Retinal pigment epithelial cell (primary cell): Measurements from ENCODE around the gene SETD5.

ENCODE experiments used
- DNase-seq: peaks from one replicate; pipeline ENCODE4 v3.0.0-alpha.2; 2010; ENCODE audit warnings: low read depth
- H3K4me3 ChIP-seq: 2 replicates; pipeline ENCODE4 v1.5.1; 2011; ENCODE audit warnings: mild to moderate bottlenecking, low read length, control low read depth, moderate library complexity
- CTCF ChIP-seq: conservative IDR thresholded peaks from 2 replicates; pipeline ENCODE4 v1.5.1; 2011; ENCODE audit warnings: low read depth, low read length, control low read depth, inconsistent platforms

The SETD5 gene

GRCh38 chr3:9499455-9500107 is 102.2 kb downstream of the SETD5 start:
- TF ChIP-seq CTCF = no peak
- no peak overlapping the region for H3K4me3 ChIP-seq
- no peak for DNase-seq

- H3K4me3 ChIP-seq = peak overlapping the region; percentile 14
- TF ChIP-seq CTCF = peak; percentile 94
- peak; percentile 16 for DNase-seq
Observed at GRCh38 chr3:9500108-9501050, 103.0 kb downstream of the SETD5 start.

- no peak for TF ChIP-seq CTCF
Observed at GRCh38 chr3:9501226-9501625, 103.8 kb downstream of the SETD5 start.

GRCh38 chr3:9503283-9503682 is 105.9 kb downstream of the SETD5 start:
- peak; percentile 97 for TF ChIP-seq CTCF
- no peak overlapping the region for H3K4me3 ChIP-seq
- peak; percentile 37 for DNase-seq

More at GRCh38 chr3:9501226-9501625, 103.8 kb downstream of the SETD5 start:
- DNase-seq = no peak
- no peak overlapping the region for H3K4me3 ChIP-seq

GRCh38 chr3:9507586-9508578 is 110.5 kb downstream of the SETD5 start:
- DNase-seq = no peak
- no peak overlapping the region for H3K4me3 ChIP-seq
- TF ChIP-seq CTCF = no peak

GRCh38 chr3:9508781-9509180 is 111.4 kb downstream of the SETD5 start:
- no peak for DNase-seq
- TF ChIP-seq CTCF = no peak
- H3K4me3 ChIP-seq = no peak overlapping the region
